Fibroblast of lung (primary cell): ENCODE measurements around the gene FGF5. TPM values are rescaled to one million over a fixed set of nuclear protein-coding genes. Genes with fewer than 3 reads are reported as not detected.
A peak's percentile ranks its signal among the peaks of the same experiment; 100 is the strongest.

Source experiments
- DNase-seq, 2 donors: peaks; one replicate each; pipeline versions ENCODE4 v3.0.0 to v3.0.0-alpha.2; 2010; ENCODE audit warnings: low read depth in 2 of 2
- H2AFZ ChIP-seq: 2 replicates; pipeline ENCODE4 v1.5.1; 2012; ENCODE audit warnings: low read length, control low read depth, inconsistent platforms
- H3K27ac ChIP-seq: 2 replicates; pipeline ENCODE4 v1.5.1; 2011; ENCODE audit warnings: low read length, control low read depth; ENCODE audit not compliant: insufficient read depth
- H3K27me3 ChIP-seq: 2 replicates; pipeline ENCODE4 v1.5.1; 2011; ENCODE audit warnings: mild to moderate bottlenecking, low read length; ENCODE audit not compliant: control insufficient read depth, insufficient read depth
- H3K36me3 ChIP-seq: 2 replicates; pipeline ENCODE4 v1.5.1; 2011; ENCODE audit warnings: low read length; ENCODE audit not compliant: control insufficient read depth, insufficient read depth
- H3K4me1 ChIP-seq: 2 replicates; pipeline ENCODE4 v1.5.1; 2011; ENCODE audit warnings: low read length; ENCODE audit not compliant: control insufficient read depth, insufficient read depth; ENCODE audit errors: extremely low read depth
- H3K4me2 ChIP-seq: 2 replicates; pipeline ENCODE4 v1.5.1; 2011; ENCODE audit warnings: low read length, control low read depth; ENCODE audit not compliant: insufficient read depth; ENCODE audit errors: extremely low read depth
- H3K4me3 ChIP-seq, 4 experiments: fragments of 200-600 bp in 1 of 4; sonication (generic) in 1 of 4; replicated peaks in 1 of 4; 2 replicates each; pipeline ENCODE4 v1.5.1; 2011 to 2016; ENCODE audit warnings: low read length in 4 of 4, low read depth in 3 of 4, mild to moderate bottlenecking in 3 of 4, control low read depth in 2 of 4, inconsistent platforms in 1 of 4, mixed read lengths in 1 of 4; ENCODE audit not compliant: insufficient read depth in 1 of 4; ENCODE audit errors: control extremely low read depth in 1 of 4
- H3K79me2 ChIP-seq: 2 replicates; pipeline ENCODE4 v1.5.1; 2012; ENCODE audit warnings: mild to moderate bottlenecking, low read length, inconsistent platforms; ENCODE audit not compliant: control insufficient read depth, insufficient read depth
- H3K9ac ChIP-seq: 2 replicates; pipeline ENCODE4 v1.5.1; 2011; ENCODE audit warnings: mild to moderate bottlenecking, low read length, control low read depth; ENCODE audit not compliant: insufficient read depth
- H3K9me3 ChIP-seq: 2 replicates; pipeline ENCODE4 v1.5.1; 2012; ENCODE audit warnings: low read depth, low read length; ENCODE audit not compliant: control insufficient read depth, insufficient read depth
- H4K20me1 ChIP-seq: 2 replicates; pipeline ENCODE4 v1.5.1; 2011; ENCODE audit warnings: low read length; ENCODE audit not compliant: control insufficient read depth, insufficient read depth; ENCODE audit errors: extremely low read depth
- CTCF ChIP-seq, 2 donors: IDR thresholded peaks in 1 of 2; conservative IDR thresholded peaks in 1 of 2; 1 replicate in 1 of 2; 2 replicates in 1 of 2; pipeline ENCODE4 v1.5.1; 2011 to 2012; ENCODE audit warnings: low read length in 2 of 2, control low read depth in 1 of 2, inconsistent platforms in 1 of 2, low read depth in 1 of 2, mild to moderate bottlenecking in 1 of 2
- EZH2 ChIP-seq: IDR thresholded peaks from 2 replicates; pipeline ENCODE4 v1.5.1; 2012; ENCODE audit warnings: low read length, control low read depth, mild to moderate bottlenecking; ENCODE audit errors: missing control alignments
- polyA plus RNA-seq, 2 donors: library from polyadenylated mRNA; depleted of rRNA in 1 of 2; stranded (reverse) in 1 of 2; unstranded in 1 of 2; fragments of >200 nt; gene quantifications; 2 replicates each; pipeline ENCODE4 v1.2.1, GENCODE V29; 2011 to 2012; ENCODE audit warnings: missing spikeins in 1 of 2
- total RNA-seq: library from RNA; depleted of rRNA; stranded (reverse); fragments of >200 nt; gene quantifications from 2 replicates; pipeline ENCODE4 v1.2.1, GENCODE V29; 2014

Gene FGF5
- total and polyA plus RNA-seq, 2 donors (not counting 1 experiment from before 2014, with no cell fraction given): 25.8 to 56.4 TPM

- no peak for TF ChIP-seq EZH2
- TF ChIP-seq CTCF (conservative IDR thresholded peaks at IDR 0.05 in 1 of 2, IDR thresholded peaks at IDR 0.05 in 1 of 2; ENCODE audit: low read depth in 1 of 2, low read length in 2 of 2): no peak
- H3K4me3 ChIP-seq: peak overlapping the region in 3 of 4 experiments; percentile 54 to 96 (median 96)
- H3K9me3 ChIP-seq: no peaks in the 10 kb centered on the region
- no peaks in the 10 kb centered on the region for H3K27me3 ChIP-seq
- H3K79me2 ChIP-seq: peaks cover 51% of the 10 kb centered on the region
- H3K9ac ChIP-seq: no peak overlapping the region
- no peak overlapping the region for H2AFZ ChIP-seq
- H3K4me2 ChIP-seq: peak overlapping the region; percentile 100
- peaks cover 6% of the 10 kb centered on the region for H3K36me3 ChIP-seq
- H3K4me1 ChIP-seq: peaks cover 7% of the 10 kb centered on the region
- H4K20me1 ChIP-seq: no peaks in the 10 kb centered on the region
- peak overlapping the region; percentile 98 for H3K27ac ChIP-seq
- DNase-seq: no peak
Measured at GRCh38 chr4:80264825-80265224, 1.6 kb upstream of the FGF5 start.

GRCh38 chr4:80265571-80266252 is 752 bp upstream of the FGF5 start:
- Histone ChIP-seq H3K4me2 (peak overlapping the region; percentile 100), H3K4me1 (peaks cover 7% of the 10 kb centered on the region), H2AFZ (peak overlapping the region; percentile 45), H3K27ac (peak overlapping the region; percentile 98), H3K9ac (peak overlapping the region; percentile 93), H3K27me3 (no peaks in the 10 kb centered on the region), H3K79me2 (peaks cover 60% of the 10 kb centered on the region), H3K9me3 (no peaks in the 10 kb centered on the region), H3K36me3 (peaks cover 6% of the 10 kb centered on the region), H4K20me1 (no peaks in the 10 kb centered on the region), H3K4me3 (peak overlapping the region; percentile 54 to 96 (median 80))
- peak; percentile 82 to 86 for DNase-seq
- TF ChIP-seq EZH2 (no peak), CTCF (conservative IDR thresholded peaks at IDR 0.05 in 1 of 2, IDR thresholded peaks at IDR 0.05 in 1 of 2; ENCODE audit: low read depth in 1 of 2, low read length in 2 of 2) (no peak)

- Histone ChIP-seq H3K79me2 (peaks cover 73% of the 10 kb centered on the region), H3K4me2 (peak overlapping the region; percentile 18), H3K27me3 (no peaks in the 10 kb centered on the region), H2AFZ (no peak overlapping the region), H3K36me3 (peaks cover 6% of the 10 kb centered on the region), H3K4me1 (peaks cover 7% of the 10 kb centered on the region), H3K4me3 (peak overlapping the region; percentile 54 to 96 (median 80)), H3K9ac (peak overlapping the region; percentile 93), H3K9me3 (no peaks in the 10 kb centered on the region), H3K27ac (peak overlapping the region; percentile 98), H4K20me1 (peaks cover 1% of the 10 kb centered on the region)
- DNase-seq: peak; percentile 60 to 69
- TF ChIP-seq EZH2: no peak
- TF ChIP-seq CTCF (conservative IDR thresholded peaks at IDR 0.05 in 1 of 2, IDR thresholded peaks at IDR 0.05 in 1 of 2; ENCODE audit: low read depth in 1 of 2, low read length in 2 of 2): no peak
Measured at GRCh38 chr4:80266902-80267380, 477 bp downstream of the FGF5 start.
